Measurements from ENCODE around the gene CLIC4. TPM values are rescaled to one million over a fixed set of nuclear protein-coding genes. Genes with fewer than 3 reads are reported as not detected.

CLIC4 gene
- total and polyA plus RNA-seq, 2 experiments from 2014 or later: 136 to 361 TPM

DNA sequence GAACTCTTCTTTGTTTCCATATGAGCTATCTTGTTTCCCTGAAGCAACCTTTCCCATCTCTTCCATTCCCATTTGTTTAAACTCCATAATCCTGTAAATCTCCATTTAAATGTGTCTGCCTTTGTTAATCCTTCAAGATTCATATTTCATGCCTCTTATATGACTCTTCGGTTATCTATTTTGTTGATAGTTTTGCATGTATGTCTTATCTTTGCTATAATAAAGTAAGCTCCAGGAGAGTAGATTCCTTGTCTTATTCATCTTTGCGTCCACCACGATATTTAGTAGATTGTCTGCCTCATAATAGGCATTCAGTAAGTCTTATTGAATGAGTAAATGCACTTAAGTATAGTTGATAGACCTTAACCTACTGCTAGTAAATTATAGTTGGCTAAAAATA is 18.4 kb downstream of the CLIC4 start:
- peak overlapping the region; percentile 66 for H3K27ac ChIP-seq
- DNase-seq (ENCODE audit: low read depth in 1 of 2, low spot score in 1 of 2): no peak
- peaks cover 25% of the 10 kb centered on the region for H3K4me1 ChIP-seq (ENCODE audit: low read depth)
- H3K36me3 ChIP-seq: no peaks in the 10 kb centered on the region
- no peaks in the 10 kb centered on the region for H3K9me3 ChIP-seq (ENCODE audit: low read depth)
- H3K4me3 ChIP-seq: no peak overlapping the region
- H3K27me3 ChIP-seq: no peaks in the 10 kb centered on the region
- TF ChIP-seq, protein P1, sequence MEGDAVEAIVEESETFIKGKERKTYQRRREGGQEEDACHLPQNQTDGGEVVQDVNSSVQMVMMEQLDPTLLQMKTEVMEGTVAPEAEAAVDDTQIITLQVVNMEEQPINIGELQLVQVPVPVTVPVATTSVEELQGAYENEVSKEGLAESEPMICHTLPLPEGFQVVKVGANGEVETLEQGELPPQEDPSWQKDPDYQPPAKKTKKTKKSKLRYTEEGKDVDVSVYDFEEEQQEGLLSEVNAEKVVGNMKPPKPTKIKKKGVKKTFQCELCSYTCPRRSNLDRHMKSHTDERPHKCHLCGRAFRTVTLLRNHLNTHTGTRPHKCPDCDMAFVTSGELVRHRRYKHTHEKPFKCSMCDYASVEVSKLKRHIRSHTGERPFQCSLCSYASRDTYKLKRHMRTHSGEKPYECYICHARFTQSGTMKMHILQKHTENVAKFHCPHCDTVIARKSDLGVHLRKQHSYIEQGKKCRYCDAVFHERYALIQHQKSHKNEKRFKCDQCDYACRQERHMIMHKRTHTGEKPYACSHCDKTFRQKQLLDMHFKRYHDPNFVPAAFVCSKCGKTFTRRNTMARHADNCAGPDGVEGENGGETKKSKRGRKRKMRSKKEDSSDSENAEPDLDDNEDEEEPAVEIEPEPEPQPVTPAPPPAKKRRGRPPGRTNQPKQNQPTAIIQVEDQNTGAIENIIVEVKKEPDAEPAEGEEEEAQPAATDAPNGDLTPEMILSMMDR (IDR thresholded peaks at IDR 0.05; ENCODE audit: low read depth, low read length): no peak

DNA sequence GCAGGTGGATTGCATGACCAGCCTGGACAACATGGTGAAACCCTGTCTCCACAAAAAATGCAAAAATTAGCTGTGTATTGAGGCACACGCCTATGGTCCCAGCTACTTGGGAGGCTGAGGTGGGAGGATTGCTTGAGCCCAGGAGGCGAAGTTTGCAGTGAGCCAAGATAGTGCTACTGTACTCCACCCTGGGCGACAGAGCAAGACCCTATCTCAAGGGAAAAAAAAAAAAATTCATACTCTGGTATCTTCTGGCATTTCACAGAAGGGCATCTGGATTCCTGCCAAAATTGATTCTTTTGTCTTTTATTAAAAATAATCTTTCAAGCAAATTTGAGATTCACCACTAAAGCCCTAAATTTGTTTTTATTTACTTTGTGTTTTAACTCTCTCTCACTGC is 19.2 kb downstream of the CLIC4 start:
- no peaks in the 10 kb centered on the region for H3K27me3 ChIP-seq
- DNase-seq (ENCODE audit: low read depth in 1 of 2, low spot score in 1 of 2): no peak
- H3K27ac ChIP-seq: peak overlapping the region; percentile 81
- no peak overlapping the region for H3K4me3 ChIP-seq
- no peaks in the 10 kb centered on the region for H3K9me3 ChIP-seq (ENCODE audit: low read depth)
- no peaks in the 10 kb centered on the region for H3K36me3 ChIP-seq
- H3K4me1 ChIP-seq (ENCODE audit: low read depth): peaks cover 29% of the 10 kb centered on the region
- TF ChIP-seq, protein P1 (IDR thresholded peaks at IDR 0.05; ENCODE audit: low read depth, low read length): no peak

DNA sequence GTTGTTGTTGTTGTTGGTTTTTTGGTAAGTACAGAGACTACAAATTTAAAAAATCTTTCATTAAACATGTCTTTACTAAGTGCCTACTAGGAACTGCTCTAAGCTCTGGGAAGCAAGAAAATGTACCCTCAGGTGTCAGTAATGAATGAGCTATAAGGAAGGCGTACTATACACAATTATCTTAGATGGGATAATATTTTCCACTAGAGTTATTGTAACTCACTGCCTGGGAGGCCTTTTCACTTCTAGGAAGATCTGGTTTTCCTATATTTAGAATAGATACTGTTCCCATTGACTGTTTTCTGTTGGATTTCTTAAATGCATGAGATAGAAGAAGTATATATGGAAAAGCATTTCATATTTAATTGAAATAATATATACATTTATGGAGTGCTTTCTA is 19.6 kb downstream of the CLIC4 start:
- TF ChIP-seq, protein P1 (IDR thresholded peaks at IDR 0.05; ENCODE audit: low read depth, low read length): no peak
- peak overlapping the region; percentile 81 for H3K27ac ChIP-seq
- no peak overlapping the region for H3K4me3 ChIP-seq
- no peaks in the 10 kb centered on the region for H3K9me3 ChIP-seq (ENCODE audit: low read depth)
- H3K4me1 ChIP-seq (ENCODE audit: low read depth): peaks cover 33% of the 10 kb centered on the region
- no peak for DNase-seq (ENCODE audit: low read depth in 1 of 2, low spot score in 1 of 2)
- H3K27me3 ChIP-seq: no peaks in the 10 kb centered on the region
- no peaks in the 10 kb centered on the region for H3K36me3 ChIP-seq

DNA sequence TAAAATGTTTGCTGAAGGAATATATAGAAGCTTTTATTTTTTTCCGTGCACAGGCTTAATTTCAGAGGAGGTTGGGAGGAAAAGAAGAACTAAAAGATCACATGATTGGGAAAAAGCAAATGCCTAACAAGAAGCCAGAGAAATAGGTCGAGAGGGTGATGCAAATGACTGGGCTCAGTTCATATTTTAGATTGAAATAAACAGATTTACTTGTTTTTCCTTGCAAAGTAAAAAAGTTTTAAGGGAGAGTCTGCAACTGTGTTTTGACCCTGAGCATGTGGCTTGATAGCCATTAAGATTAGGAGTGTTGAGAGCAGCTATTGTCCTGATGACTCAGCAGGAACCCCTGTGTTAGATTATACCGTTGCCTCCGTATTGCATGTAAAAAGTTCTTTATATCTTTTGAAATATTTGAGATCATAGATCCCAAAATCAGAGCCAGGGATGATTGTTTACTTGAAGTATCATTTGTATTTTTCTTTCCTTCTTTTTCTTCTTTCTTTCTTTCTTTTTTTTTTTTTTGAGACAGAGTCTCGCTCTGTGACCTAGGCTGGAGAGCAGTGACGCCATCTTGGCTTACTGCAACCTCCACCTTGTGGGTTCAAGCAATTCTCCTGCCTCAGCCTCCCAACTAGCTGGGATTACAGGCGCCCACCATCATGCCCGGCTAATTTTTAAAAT is 20.2 kb downstream of the CLIC4 start:
- Histone ChIP-seq H3K4me3 (no peak overlapping the region), H3K4me1 (ENCODE audit: low read depth) (peaks cover 38% of the 10 kb centered on the region), H3K27ac (peak overlapping the region; percentile 81), H3K36me3 (no peaks in the 10 kb centered on the region), H3K9me3 (ENCODE audit: low read depth) (no peaks in the 10 kb centered on the region), H3K27me3 (no peaks in the 10 kb centered on the region)
- peak in 1 of 2 donors; percentile 63 for DNase-seq (ENCODE audit: low read depth in 1 of 2, low spot score in 1 of 2)
- TF ChIP-seq, protein P1 (IDR thresholded peaks at IDR 0.05; ENCODE audit: low read depth, low read length): no peak

DNA sequence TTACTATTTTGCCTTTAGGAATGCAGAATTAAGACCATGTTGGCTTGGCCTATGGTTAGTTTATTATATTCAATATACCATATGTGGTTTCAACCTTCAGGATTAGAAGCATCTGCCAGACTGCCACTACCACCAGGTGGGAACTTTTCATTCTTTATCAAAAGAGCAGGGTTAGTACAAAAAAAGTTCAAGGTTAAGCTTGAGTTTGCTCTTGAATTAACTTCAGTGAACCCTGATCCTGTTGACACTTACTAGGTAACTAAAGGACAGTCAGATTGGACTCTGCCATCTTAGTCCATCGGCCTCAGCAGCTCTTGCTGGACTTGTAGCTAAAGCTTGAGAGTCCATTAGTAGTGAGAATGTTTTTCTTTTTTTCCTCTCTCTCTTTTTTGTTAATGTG is 22.1 kb downstream of the CLIC4 start:
- Histone ChIP-seq H3K27ac (peak overlapping the region; percentile 2), H3K27me3 (no peaks in the 10 kb centered on the region)
- no peak for DNase-seq (ENCODE audit: low read depth in 1 of 2, low spot score in 1 of 2)

More for the DNA sequence above, 22.1 kb downstream of the CLIC4 start:
- H3K4me1 ChIP-seq (ENCODE audit: low read depth): peaks cover 42% of the 10 kb centered on the region
- H3K9me3 ChIP-seq (ENCODE audit: low read depth): no peaks in the 10 kb centered on the region
- TF ChIP-seq, protein P1 (IDR thresholded peaks at IDR 0.05; ENCODE audit: low read depth, low read length): no peak
- H3K36me3 ChIP-seq: no peaks in the 10 kb centered on the region
- H3K4me3 ChIP-seq: no peak overlapping the region

Measured in cardiac muscle cell (in vitro differentiated cells and primary cell).